ENCODE measurements around the gene EEF1A2. TPM values are rescaled to one million over a fixed set of nuclear protein-coding genes. Genes with fewer than 3 reads are reported as not detected.

Gene EEF1A2
- polyA plus RNA-seq, 2 of the 4 experiments (the other 2 are of a cell fraction): 16.3 to 129 TPM

GRCh38 chr20:63544958-63545516 is 46.2 kb upstream of the EEF1A2 start:
- Histone ChIP-seq H3K4me2 (peak overlapping the region; percentile 42; the same call in 2 of the 3 replicates), H3K4me3 (no peak overlapping the region), H3K4me1 (peaks cover 11% of the 10 kb centered on the region), H3K27ac (peak overlapping the region in 1 of 2 experiments; percentile 66; a peak in 3 of 6 replicates), H3K9me3 (no peaks in the 10 kb centered on the region)
- POLR2A ChIA-PET: interaction anchor here (0.7 kb wide), 1 partner anchor 320 kb away, joined by 3 read pairs; the partner anchor contains the start of gene TPD52L2
- TF ChIP-seq MAZ (IDR thresholded peaks at IDR 0.05; ENCODE audit: borderline replicate concordance, low read depth, low read length) (no peak), JUN (IDR thresholded peaks at IDR 0.05) (no peak), HMGXB4 (CRISPR knock-in tag; IDR thresholded peaks at IDR 0.05; ENCODE audit: borderline replicate concordance) (no peak), MAFK (IDR thresholded peaks at IDR 0.05; ENCODE audit: partially characterized antibody) (peak; percentile 24), NPAS2 (CRISPR knock-in tag; IDR thresholded peaks at IDR 0.05; ENCODE audit: borderline replicate concordance) (no peak), FOSL2 (IDR thresholded peaks at IDR 0.05) (no peak), FOSL2 (CRISPR knock-in tag; IDR thresholded peaks at IDR 0.05) (no peak), HOXA7 (CRISPR knock-in tag; IDR thresholded peaks at IDR 0.05) (no peak), NR3C1 (IDR thresholded peaks at IDR 0.05) (no peak), USF2 (IDR thresholded peaks at IDR 0.05) (no peak)
- ATAC-seq: peak; percentile 38 to 59
- 57% methylated on average over 6 of the region's 19 CpGs for WGBS (ENCODE audit: missing lambda C conversion rate)
- FAIRE-seq: no peak
- CTCF ChIA-PET: interaction anchor here (1.0 to 3.3 kb wide), 3 partner anchors 7 to 429 kb away, joined by 3 to 22 read pairs (median 4); partner anchors contain the start of gene PTK6
- peak; percentile 75 to 78 for DNase-seq (ENCODE audit: low read depth in 1 of 2, low spot score in 1 of 2)

GRCh38 chr20:63544241-63544957 is 45.5 kb upstream of the EEF1A2 start:
- TF ChIP-seq TP53 (CRISPR knock-in tag; IDR thresholded peaks at IDR 0.05): no peak
- TF ChIP-seq CHD2 (IDR thresholded peaks at IDR 0.05; ENCODE audit: low read length, partially characterized antibody): no peak
- Histone ChIP-seq H3K4me3 (no peak overlapping the region), H3K9me3 (no peaks in the 10 kb centered on the region), H3K27ac (peak overlapping the region in 1 of 2 experiments; percentile 66; a peak in 1 of 6 replicates), H3K4me1 (peaks cover 11% of the 10 kb centered on the region), H3K4me2 (no peak overlapping the region)
- FAIRE-seq: no peak
- ATAC-seq: peak; percentile 1 to 14; a peak in 3 of 6 replicates
- 78% methylated on average over 15 of the region's 27 CpGs for WGBS (ENCODE audit: missing lambda C conversion rate)
- ChIA-PET CTCF (interaction anchor here (0.7 to 1.3 kb wide), 2 partner anchors 123 to 319 kb away, joined by 3 read pairs; no protein-coding TSS in a partner anchor), POLR2A (interaction anchor here (0.7 kb wide), 1 partner anchor 321 kb away, joined by 3 read pairs; the partner anchor contains the start of gene TPD52L2)
- DNase-seq (ENCODE audit: low read depth in 1 of 2, low spot score in 1 of 2): no peak

GRCh38 chr20:63543733-63544132 is 44.9 kb upstream of the EEF1A2 start:
- H3K4me1 ChIP-seq: peaks cover 14% of the 10 kb centered on the region
- WGBS (ENCODE audit: missing lambda C conversion rate): 83% methylated on average over 6 of the region's 6 CpGs
- no peak overlapping the region for H3K4me3 ChIP-seq
- ChIA-PET POLR2A (interaction anchor here (0.6 kb wide), 1 partner anchor 407 kb away, joined by 5 read pairs; no protein-coding TSS in a partner anchor), CTCF (interaction anchor here (1.3 kb wide), 1 partner anchor 320 kb away, joined by 3 read pairs; no protein-coding TSS in a partner anchor)
- no peak for ATAC-seq
- no peak overlapping the region for H3K4me2 ChIP-seq
- no peak overlapping the region for H3K27ac ChIP-seq
- TF ChIP-seq EP300 (IDR thresholded peaks at IDR 0.05) (no peak), FOSB (CRISPR knock-in tag; IDR thresholded peaks at IDR 0.05) (no peak), ZC3H11A (IDR thresholded peaks at IDR 0.05) (no peak), ESRRA (IDR thresholded peaks at IDR 0.05; ENCODE audit: borderline replicate concordance, low read length) (no peak), FOSL2 (IDR thresholded peaks at IDR 0.05) (no peak), FOSL2 (CRISPR knock-in tag; IDR thresholded peaks at IDR 0.05) (no peak), HOXA7 (CRISPR knock-in tag; IDR thresholded peaks at IDR 0.05) (no peak), CBX8 (IDR thresholded peaks at IDR 0.05) (no peak), KDM1A (IDR thresholded peaks at IDR 0.05; ENCODE audit: low read depth) (no peak), CHD2 (IDR thresholded peaks at IDR 0.05; ENCODE audit: low read length, partially characterized antibody) (no peak), HOXB13 (CRISPR knock-in tag; IDR thresholded peaks at IDR 0.05; ENCODE audit: low read depth) (no peak), SREBF2 (IDR thresholded peaks at IDR 0.05) (no peak), NFE2L2 (conservative IDR thresholded peaks at IDR 0.05; ENCODE audit: low read length) (no peak), RAD21 (conservative IDR thresholded peaks at IDR 0.05 in 1 of 2, IDR thresholded peaks at IDR 0.05 in 1 of 2) (no peak), ZFP36 (IDR thresholded peaks at IDR 0.05; ENCODE audit: borderline replicate concordance, partially characterized antibody) (no peak), NR3C1 (IDR thresholded peaks at IDR 0.05) (no peak), EHMT2 (IDR thresholded peaks at IDR 0.05; ENCODE audit: low read depth) (no peak), RFX5 (IDR thresholded peaks at IDR 0.05) (no peak), HOXB5 (CRISPR knock-in tag; IDR thresholded peaks at IDR 0.05) (no peak)
- DNase-seq (ENCODE audit: low read depth in 1 of 2, low spot score in 1 of 2): no peak
- FAIRE-seq: no peak
- H3K9me3 ChIP-seq: no peaks in the 10 kb centered on the region
